Hair follicular keratinocyte (primary cell): ENCODE results near the gene MAGEA8. TPM values are rescaled to one million over a fixed set of nuclear protein-coding genes. Genes with fewer than 3 reads are reported as not detected.

ENCODE experiments used
- total RNA-seq: library from RNA; depleted of rRNA; stranded (reverse); fragments of >200 nt; gene quantifications from 2 replicates; pipeline ENCODE4 v1.2.3, GENCODE V29; 2015

The MAGEA8 gene
- not detected in 2 replicates for total RNA-seq

GRCh38 chrX:149881081-149881711 is at the start of gene MAGEA8:
TSS of gene MAGEA8 (plus strand) at chrX:149881183. CDS start at chrX:149884273, 3,090 bp downstream.

GRCh38 chrX:149929400-149929799 is 48.4 kb downstream of the MAGEA8 start, which contains the start of gene HSFX4:
TSS of gene HSFX4 (plus strand) at chrX:149929573. CDS start at chrX:149929645, 72 bp downstream.

Other genes starting within 250 kb of the MAGEA8 start
- 8.1 and 8.5 TPM in 2 replicates for gene TMEM185A, start 249.4 kb upstream of the MAGEA8 start, total RNA-seq
- gene MAGEA11, start 169.1 kb upstream of the MAGEA8 start, total RNA-seq, result not detected in 2 replicates
- 0.08 TPM in 2 replicates for gene HSFX1, start 107.1 kb upstream of the MAGEA8 start, total RNA-seq
- not detected in 2 replicates for gene MAGEA9, start 99.3 kb upstream of the MAGEA8 start, total RNA-seq
- gene HSFX4, start 48.4 kb downstream of the MAGEA8 start, total RNA-seq, result not detected in 2 replicates
- 26.6 and 39.3 TPM in 2 replicates for gene EOLA2, start 57.3 kb downstream of the MAGEA8 start, total RNA-seq